ENCODE measurements around the gene EPN2.

EPN2 gene

DNA sequence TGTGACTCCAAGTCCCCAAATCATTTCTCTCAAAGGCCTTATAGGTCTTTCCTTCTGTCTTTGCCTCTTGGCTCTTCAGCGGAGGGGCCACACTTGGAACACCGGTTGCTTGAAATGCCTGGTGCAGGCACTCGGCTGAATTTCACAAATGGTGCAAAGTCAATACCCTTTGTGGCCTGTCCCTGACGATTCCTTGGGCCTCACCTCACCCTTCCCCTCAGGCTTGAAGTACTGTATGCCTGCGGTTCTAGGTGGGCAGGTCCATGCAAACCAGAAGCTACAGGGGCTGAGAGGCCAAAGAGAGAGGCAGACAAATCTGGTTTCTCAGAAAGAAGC, 129.4 kb downstream of the EPN2 start:
- H3K27ac ChIP-seq = no peak overlapping the region
- TF ChIP-seq, protein P1, sequence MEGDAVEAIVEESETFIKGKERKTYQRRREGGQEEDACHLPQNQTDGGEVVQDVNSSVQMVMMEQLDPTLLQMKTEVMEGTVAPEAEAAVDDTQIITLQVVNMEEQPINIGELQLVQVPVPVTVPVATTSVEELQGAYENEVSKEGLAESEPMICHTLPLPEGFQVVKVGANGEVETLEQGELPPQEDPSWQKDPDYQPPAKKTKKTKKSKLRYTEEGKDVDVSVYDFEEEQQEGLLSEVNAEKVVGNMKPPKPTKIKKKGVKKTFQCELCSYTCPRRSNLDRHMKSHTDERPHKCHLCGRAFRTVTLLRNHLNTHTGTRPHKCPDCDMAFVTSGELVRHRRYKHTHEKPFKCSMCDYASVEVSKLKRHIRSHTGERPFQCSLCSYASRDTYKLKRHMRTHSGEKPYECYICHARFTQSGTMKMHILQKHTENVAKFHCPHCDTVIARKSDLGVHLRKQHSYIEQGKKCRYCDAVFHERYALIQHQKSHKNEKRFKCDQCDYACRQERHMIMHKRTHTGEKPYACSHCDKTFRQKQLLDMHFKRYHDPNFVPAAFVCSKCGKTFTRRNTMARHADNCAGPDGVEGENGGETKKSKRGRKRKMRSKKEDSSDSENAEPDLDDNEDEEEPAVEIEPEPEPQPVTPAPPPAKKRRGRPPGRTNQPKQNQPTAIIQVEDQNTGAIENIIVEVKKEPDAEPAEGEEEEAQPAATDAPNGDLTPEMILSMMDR (conservative IDR thresholded peaks at IDR 0.05) = no peak

DNA sequence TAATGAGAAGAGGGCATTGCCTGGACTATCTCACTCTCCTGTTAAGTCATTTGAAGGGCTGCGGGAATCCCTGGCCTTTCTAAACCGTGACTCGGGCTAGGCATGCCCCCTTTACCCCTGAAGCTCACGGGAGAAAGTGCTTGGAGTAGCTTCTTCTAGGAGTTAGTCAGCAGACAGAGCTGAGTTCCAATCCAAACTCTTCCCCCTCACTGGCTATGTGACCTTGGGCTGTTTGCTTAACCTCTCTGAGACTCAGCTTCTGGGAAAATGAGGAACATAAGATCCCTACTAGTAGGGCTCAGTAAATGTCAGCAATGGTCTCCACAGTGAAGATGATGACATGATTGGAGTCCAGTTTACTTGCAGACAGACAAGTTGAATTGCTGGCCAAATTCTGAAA, 131.1 kb downstream of the EPN2 start:
- no peak overlapping the region for H3K27ac ChIP-seq
- TF ChIP-seq, protein P1 (conservative IDR thresholded peaks at IDR 0.05) = no peak

DNA sequence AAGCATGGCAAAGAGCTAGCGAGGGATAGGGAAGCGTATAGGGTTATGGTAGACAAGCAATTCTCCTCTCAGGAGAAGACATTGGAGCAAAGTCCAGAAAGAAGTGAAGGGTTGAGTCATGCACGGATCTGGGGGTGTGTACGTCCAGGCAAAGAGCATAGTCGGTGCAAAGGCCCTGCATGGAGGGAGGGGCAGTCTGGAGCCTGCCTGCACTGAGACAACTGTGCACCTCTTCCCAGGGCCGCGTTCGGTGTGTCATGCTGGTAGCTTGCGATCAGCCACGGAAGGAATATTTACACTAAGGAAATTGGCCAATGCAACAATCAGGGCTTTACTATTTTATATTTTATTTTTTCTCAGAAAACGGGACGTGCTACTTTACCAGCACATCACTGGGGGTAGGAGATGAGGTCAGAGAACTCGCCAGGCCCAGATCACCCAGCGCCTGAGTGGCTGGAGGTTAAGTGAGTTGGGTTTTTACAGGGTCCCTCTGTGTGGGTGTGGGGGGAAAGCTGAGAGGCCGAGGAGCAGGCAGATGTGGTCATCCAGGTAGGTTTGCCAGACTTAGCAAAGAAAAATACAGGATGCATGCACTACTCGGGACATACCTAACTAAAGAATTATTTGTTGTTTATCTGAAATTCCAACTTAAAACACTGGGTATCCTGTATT, 132.1 kb downstream of the EPN2 start:
- no peak overlapping the region for H3K27ac ChIP-seq

DNA sequence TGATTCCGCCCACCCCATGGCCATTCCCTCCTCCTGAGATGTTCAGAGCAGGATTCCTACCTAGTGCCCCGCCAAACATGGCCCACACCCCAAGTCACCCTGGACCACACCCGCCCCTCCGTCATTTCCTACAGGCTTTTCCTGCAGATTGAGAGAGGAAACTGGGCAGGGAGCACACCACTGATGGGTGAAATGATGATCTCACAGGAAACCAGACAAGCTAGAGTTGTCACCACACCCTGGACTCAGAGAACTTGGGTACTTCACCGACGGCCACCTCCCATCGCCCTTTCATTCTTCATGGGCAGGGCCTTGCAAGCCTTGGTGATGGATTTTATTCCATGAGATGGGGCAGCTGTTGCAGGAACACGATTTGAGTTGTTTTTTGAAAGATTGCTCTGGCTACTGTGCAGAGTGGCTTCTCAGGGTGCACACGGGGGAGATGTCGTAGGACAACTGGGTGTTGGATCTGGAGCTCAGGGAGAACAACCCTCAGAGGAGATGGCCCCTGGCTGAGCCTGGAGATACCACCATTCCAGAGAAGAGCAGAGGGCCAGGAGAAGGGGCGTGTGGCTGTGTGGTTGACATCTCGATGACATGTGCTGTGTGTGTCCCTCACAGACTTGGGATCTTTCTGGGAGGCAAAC, 132.8 kb downstream of the EPN2 start:
- TF ChIP-seq, protein P1 (conservative IDR thresholded peaks at IDR 0.05) = no peak
- no peak overlapping the region for H3K27ac ChIP-seq

More for the DNA sequence above, 132.1 kb downstream of the EPN2 start:
- TF ChIP-seq, protein P1 (conservative IDR thresholded peaks at IDR 0.05) = no peak

DNA sequence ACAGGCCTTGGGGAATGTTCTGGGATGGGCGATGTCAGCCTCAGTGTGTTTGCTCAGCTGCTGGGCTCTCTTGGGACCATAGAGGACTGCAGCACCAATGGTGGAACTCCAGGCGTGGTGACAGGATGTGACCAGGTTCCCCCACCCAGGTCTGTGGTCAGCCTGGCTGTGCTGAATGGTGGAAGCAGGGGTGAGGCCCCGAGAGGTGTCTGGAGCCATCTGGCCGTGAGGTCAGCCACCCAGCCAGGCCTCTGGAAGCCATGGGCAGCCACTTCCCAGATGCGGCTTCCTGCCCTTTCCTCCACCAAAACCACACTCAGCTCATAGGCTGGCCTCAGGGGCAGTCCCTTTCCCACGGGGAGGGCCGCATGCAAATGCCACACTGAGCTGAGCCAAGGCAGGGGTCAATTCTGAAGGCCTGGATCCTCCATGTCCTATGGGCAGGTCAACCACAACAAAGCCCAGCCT, 133.4 kb downstream of the EPN2 start:
- TF ChIP-seq, protein P1 (conservative IDR thresholded peaks at IDR 0.05) = no peak
- H3K27ac ChIP-seq = no peak overlapping the region

- TF ChIP-seq, protein P1 (conservative IDR thresholded peaks at IDR 0.05) = no peak
- no peak overlapping the region for H3K27ac ChIP-seq
These were observed 134.3 kb downstream of the EPN2 start for GRCh38 chr17:19371259-19372010.

GRCh38 chr17:19372011-19372370, 134.8 kb downstream of the EPN2 start:
- TF ChIP-seq, protein P1 (conservative IDR thresholded peaks at IDR 0.05) = no peak

More at GRCh38 chr17:19372011-19372370, 134.8 kb downstream of the EPN2 start:
- no peak overlapping the region for H3K27ac ChIP-seq

Measured in VCaP (cell line).